GM10266 (cell line): ENCODE results near the gene RAPGEF5.

ENCODE experiments used
- DNase-seq: peaks from one replicate; pipeline ENCODE4 v3.0.0; 2012; ENCODE audit errors: extremely low spot score
- TF ChIP-seq, protein P1 (sequence below): IDR thresholded peaks from 2 replicates; pipeline ENCODE4 v1.5.1; 2012; ENCODE audit warnings: mild to moderate bottlenecking, low read depth; ENCODE audit not compliant: control insufficient read depth, insufficient read depth; ENCODE audit errors: missing control alignments

Gene RAPGEF5

DNA sequence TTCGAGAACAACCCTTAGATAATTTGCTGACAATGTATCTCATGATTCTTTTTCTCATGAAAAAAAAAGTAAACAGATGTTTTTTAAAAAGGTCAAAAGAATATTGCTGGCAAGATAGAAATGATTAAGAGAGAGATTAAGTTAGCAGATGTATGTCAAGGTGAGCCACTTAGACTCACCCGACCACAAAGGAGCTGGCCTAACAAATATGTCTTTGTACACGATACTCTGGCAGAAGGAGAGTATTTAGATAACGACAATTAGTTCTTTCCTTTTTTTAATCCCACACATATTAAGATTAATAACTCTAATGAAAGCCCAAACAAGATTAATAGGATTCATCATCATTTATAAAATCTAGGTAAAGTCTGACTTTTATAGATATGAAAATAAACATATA, 156.7 kb downstream of the RAPGEF5 start:
- TF ChIP-seq, protein P1, sequence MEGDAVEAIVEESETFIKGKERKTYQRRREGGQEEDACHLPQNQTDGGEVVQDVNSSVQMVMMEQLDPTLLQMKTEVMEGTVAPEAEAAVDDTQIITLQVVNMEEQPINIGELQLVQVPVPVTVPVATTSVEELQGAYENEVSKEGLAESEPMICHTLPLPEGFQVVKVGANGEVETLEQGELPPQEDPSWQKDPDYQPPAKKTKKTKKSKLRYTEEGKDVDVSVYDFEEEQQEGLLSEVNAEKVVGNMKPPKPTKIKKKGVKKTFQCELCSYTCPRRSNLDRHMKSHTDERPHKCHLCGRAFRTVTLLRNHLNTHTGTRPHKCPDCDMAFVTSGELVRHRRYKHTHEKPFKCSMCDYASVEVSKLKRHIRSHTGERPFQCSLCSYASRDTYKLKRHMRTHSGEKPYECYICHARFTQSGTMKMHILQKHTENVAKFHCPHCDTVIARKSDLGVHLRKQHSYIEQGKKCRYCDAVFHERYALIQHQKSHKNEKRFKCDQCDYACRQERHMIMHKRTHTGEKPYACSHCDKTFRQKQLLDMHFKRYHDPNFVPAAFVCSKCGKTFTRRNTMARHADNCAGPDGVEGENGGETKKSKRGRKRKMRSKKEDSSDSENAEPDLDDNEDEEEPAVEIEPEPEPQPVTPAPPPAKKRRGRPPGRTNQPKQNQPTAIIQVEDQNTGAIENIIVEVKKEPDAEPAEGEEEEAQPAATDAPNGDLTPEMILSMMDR = no peak
- no peak for DNase-seq

DNA sequence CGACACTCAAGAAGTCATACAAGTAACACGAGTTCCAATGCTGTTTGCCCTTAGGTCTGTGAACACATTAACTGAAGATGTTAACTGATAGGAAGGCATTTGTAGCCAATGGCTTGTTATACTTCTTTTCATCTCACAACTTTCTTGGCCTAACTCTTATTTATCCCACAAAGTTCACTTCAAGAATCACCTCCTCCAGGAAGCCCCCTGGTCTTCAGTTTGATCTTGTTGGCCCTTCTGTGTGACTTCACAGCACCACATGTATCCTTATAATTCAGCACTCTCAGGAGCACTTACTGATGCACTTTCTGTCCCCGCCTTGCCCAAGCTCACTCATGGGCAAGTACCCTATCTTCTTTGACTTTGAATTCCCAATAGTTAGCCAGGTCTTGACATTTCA, 159.6 kb downstream of the RAPGEF5 start:
- no peak for DNase-seq
- TF ChIP-seq, protein P1 = no peak

- TF ChIP-seq, protein P1 = no peak
- no peak for DNase-seq
Measured at GRCh38 chr7:22196429-22196828, 160.5 kb downstream of the RAPGEF5 start.

DNA sequence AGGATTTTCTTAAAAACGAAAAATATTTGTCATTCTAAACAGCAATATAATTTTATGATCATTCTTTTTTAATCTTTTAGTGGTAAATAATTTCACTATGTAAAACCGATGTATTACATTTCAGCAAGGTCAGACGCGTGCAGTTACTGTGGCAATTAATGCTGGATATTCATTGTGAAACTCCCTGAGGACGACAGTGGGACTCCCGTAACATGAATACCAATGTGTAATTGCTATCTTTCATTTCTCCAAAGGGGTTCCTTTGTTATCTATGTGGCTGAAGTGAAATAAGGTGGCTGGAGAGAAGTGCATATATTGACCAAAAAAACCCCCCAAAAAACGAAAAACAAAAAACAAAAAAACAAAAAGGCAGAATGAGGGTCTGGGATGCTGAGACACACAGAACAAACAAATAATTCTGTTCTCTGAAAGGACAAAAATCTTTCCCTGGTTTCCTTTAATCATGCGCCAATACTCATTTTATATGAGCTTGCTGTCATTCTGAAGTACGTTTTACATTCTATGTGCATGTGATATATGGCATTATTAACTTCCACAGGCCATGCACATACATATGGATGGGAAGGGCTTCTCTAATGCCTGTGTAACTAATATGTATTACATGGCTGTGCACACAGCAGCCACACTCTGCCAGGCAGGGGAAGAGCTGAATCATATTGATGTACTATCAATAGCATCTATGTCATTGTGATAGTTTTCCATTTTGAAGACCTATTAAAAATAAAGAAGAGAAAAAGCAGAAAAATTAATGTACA, 161.4 kb downstream of the RAPGEF5 start:
- no peak for DNase-seq
- TF ChIP-seq, protein P1 = no peak

DNA sequence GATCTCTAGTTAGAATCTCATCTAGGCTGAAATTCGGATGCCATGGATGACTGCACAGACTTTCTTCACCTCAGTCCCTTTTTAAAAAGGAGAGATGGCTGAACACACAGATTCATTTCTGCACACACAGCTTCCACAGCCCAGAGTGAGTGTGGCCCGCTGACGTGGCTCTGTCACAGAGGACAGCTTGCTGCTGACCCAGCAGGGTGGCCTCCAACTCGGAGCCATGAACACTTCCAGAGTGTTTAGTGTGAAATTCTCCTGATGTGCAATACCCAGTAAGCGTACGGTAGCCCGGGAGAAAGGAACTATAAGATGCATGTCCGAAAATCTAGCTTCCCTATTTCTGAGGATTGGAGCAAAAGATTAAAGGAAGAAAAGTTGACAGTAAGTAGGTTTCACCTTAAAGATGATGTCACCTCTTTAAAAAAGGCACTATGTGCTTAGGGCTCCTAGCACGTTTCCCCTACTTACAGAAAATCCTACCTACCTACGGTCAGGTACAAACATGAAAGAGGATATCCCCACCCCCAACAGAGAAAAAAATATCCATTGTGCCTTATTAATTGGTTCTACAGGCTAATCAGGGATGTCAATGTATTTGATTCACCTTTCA, 162.2 kb downstream of the RAPGEF5 start:
- TF ChIP-seq, protein P1 = no peak

DNA sequence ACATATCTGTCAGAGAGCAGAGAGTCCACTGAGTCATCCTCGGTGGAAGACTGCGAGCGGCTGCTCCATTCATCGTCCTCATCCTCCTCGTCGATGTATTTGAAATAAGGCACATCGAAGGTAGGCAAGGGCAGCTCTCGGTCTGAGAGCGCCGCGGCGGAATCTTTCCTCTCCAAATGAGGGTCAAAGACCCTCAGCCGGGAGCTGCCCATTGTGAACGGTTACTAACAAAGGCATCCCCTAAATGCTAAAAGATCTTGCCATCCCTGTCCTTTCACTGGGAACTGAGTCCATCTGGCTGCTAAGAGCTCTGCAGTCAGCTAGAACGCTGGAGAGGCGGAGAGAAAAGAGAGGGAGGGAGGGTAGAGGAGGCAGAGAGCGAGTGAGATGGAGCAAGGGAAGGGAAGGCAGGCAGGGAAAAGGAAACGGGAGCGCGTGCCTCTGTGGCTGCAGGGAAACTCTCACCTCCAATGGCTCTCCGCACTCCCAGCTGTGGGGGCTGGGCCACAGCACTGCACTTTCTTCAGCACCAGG, 163.4 kb downstream of the RAPGEF5 start:
- TF ChIP-seq, protein P1 = no peak
- DNase-seq = no peak

More for the DNA sequence above, 162.2 kb downstream of the RAPGEF5 start:
- DNase-seq = no peak

DNA sequence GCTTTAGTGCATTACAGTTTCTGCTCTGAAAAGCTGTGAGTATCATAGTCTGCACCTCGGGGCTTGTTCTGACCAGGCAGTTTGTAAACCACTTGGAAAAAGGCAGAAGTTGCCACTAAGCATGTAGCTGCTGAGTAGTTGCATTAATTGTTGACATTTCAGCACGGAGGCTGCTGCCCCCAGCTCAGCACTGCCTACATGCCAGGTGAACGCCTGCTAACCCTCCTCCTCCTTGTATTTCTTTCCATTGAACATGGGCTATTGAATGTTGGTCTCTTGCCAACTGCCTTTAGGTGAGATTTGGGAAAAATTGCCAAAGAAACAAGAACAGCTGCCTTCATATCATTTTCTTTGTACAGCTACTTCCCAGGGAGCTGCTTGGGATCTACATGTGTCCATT, 164.2 kb downstream of the RAPGEF5 start:
- TF ChIP-seq, protein P1 = no peak
- DNase-seq = no peak
